ENCODE measurements around the gene TSEN34.

DNA sequence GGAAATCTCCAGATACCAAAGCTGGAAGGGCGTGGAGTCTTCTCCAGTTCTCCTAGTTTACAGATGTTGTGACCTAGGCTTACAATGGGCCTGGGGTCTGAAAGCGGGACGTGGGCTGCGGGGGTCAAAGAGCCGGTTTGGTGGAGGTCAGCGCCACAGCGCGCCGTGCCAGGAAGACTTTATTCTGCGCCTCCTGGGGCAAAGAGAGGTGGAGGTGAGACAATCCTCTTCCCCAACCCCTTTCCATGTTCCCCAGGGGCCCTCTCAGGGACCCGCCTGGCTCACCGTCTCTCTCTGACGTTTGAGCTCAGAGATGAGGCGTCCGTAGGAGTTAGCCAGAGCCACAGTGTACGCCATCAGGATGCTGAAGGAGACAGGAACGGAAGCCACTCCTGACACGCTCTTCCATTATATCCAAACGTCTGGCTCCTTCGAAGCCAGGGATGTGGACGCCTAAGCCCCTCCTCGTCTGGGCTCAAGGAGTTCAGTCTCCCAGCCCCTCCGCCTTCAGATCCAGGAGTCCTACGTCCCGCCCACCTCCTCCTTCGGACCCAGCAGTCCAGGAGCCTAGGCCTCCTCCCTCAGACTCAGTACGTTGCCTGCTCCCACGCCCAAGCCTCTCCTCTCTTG is 30.8 kb upstream of the TSEN34 start:
- no peak for TF ChIP-seq EZH2 (IDR thresholded peaks at IDR 0.05; ENCODE audit: borderline replicate concordance, low read depth, low read length, severe bottlenecking)
- TF ChIP-seq, protein P1, sequence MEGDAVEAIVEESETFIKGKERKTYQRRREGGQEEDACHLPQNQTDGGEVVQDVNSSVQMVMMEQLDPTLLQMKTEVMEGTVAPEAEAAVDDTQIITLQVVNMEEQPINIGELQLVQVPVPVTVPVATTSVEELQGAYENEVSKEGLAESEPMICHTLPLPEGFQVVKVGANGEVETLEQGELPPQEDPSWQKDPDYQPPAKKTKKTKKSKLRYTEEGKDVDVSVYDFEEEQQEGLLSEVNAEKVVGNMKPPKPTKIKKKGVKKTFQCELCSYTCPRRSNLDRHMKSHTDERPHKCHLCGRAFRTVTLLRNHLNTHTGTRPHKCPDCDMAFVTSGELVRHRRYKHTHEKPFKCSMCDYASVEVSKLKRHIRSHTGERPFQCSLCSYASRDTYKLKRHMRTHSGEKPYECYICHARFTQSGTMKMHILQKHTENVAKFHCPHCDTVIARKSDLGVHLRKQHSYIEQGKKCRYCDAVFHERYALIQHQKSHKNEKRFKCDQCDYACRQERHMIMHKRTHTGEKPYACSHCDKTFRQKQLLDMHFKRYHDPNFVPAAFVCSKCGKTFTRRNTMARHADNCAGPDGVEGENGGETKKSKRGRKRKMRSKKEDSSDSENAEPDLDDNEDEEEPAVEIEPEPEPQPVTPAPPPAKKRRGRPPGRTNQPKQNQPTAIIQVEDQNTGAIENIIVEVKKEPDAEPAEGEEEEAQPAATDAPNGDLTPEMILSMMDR (IDR thresholded peaks at IDR 0.05; ENCODE audit: borderline replicate concordance, extremely low read depth, low read length, poor library complexity, severe bottlenecking), result no peak

Measured in DND-41 (cell line).